HepG2 (cell line): ENCODE measurements around the gene ZNF282. TPM values are rescaled to one million over a fixed set of nuclear protein-coding genes. Genes with fewer than 3 reads are reported as not detected.
A peak's percentile ranks its signal among the peaks of the same experiment; 100 is the strongest.

Source experiments
- ESRRA ChIP-seq: sonication (generic); formaldehyde crosslinking; IDR thresholded peaks from 2 replicates; pipeline ENCODE4 v1.5.1; 2020; ENCODE audit warnings: mild to moderate bottlenecking, low read depth, missing genetic modification reagents
- KLF11 ChIP-seq: IDR thresholded peaks from 2 replicates; pipeline ENCODE4 v1.6.1; 2016; ENCODE audit warnings: missing compliant biosample characterization
- MTF2 ChIP-seq: sonication (generic); formaldehyde crosslinking; IDR thresholded peaks from 2 replicates; pipeline ENCODE4 v1.5.0; 2020; ENCODE audit warnings: missing genetic modification reagents, borderline replicate concordance
- MYC ChIP-seq: sonication (generic); formaldehyde crosslinking; IDR thresholded peaks from 2 replicates; pipeline ENCODE4 v1.9.0; 2021; ENCODE audit warnings: missing genetic modification reagents, borderline replicate concordance
- NONO ChIP-seq, 2 experiments: fragments of 450-650 bp in 1 of 2; sonication (generic) in 1 of 2; formaldehyde crosslinking in 1 of 2; IDR thresholded peaks in 1 of 2; conservative IDR thresholded peaks in 1 of 2; 2 replicates each; pipeline versions ENCODE4 v1.6.1 to v1.8.0; 2017 to 2022; ENCODE audit warnings: mild to moderate bottlenecking in 1 of 2, missing genetic modification reagents in 1 of 2, moderate library complexity in 1 of 2
- REL ChIP-seq: sonication (generic); formaldehyde crosslinking; conservative IDR thresholded peaks from 2 replicates; pipeline ENCODE4 v1.8.0; 2022; ENCODE audit warnings: mild to moderate bottlenecking, missing genetic modification reagents, moderate library complexity
- REXO4 ChIP-seq: sonication (generic); formaldehyde crosslinking; IDR thresholded peaks from 2 replicates; pipeline ENCODE4 v1.8.0; 2022; ENCODE audit warnings: missing genetic modification reagents, mild to moderate bottlenecking, borderline replicate concordance
- RFXAP ChIP-seq: sonication (generic); formaldehyde crosslinking; IDR thresholded peaks from 2 replicates; pipeline ENCODE4 v1.4.0; 2020; ENCODE audit warnings: missing genetic modification reagents, borderline replicate concordance
- SP2 ChIP-seq: sonication (generic); formaldehyde crosslinking; IDR thresholded peaks from 2 replicates; pipeline ENCODE4 v1.5.1; 2020; ENCODE audit warnings: mild to moderate bottlenecking, missing genetic modification reagents
- ZC3H4 ChIP-seq: sonication (generic); formaldehyde crosslinking; IDR thresholded peaks from 2 replicates; pipeline ENCODE4 v1.4.0; 2020; ENCODE audit warnings: missing genetic modification reagents, borderline replicate concordance
- ZFP36 ChIP-seq: fragments of 150-350 bp; IDR thresholded peaks from 2 replicates; pipeline ENCODE4 v1.6.1; 2018; ENCODE audit warnings: borderline replicate concordance, low read length, low read depth; ENCODE audit not compliant: partially characterized antibody
- polyA plus RNA-seq, 8 experiments: library from polyadenylated mRNA; depleted of rRNA in 3 of 8; stranded (reverse) in 7 of 8; unstranded in 1 of 8; fragments of >200 nt; fragmentation: Illumina TruSeq in 4 of 8; extraction: Trizol in 4 of 8; gene quantifications; 2 replicates each; pipeline versions ENCODE4 v1.2.1 to v1.2.3, GENCODE V29; 2011 to 2016; ENCODE audit warnings: low read depth in 4 of 8, missing spikeins in 1 of 8, mixed read lengths in 1 of 8; ENCODE audit not compliant: insufficient read depth in 1 of 8
- total RNA-seq, 5 experiments: library from RNA; depleted of rRNA; stranded (reverse); fragments of >200 nt; fragmentation: Illumina TruSeq; extraction: Trizol; gene quantifications; 2 replicates each; pipeline ENCODE4 v1.2.3, GENCODE V29; 2016; ENCODE audit warnings: low read depth in 1 of 5
- TF ChIP-seq, protein P1 (sequence below): IDR thresholded peaks from 2 replicates; pipeline ENCODE4 v1.6.1; 2016; ENCODE audit warnings: mild to moderate bottlenecking
- TF ChIP-seq, protein P2 (sequence below), 2 experiments: IDR thresholded peaks; 2 replicates each; pipeline ENCODE4 v1.6.1; 2011 to 2012; ENCODE audit warnings: low read length in 2 of 2, borderline replicate concordance in 1 of 2, low read depth in 1 of 2, mild to moderate bottlenecking in 1 of 2, moderate library complexity in 1 of 2
- TF ChIP-seq, protein P3 (sequence below): IDR thresholded peaks from 2 replicates; pipeline ENCODE4 v1.6.1; 2016; ENCODE audit warnings: missing biosample characterization, missing genetic modification reagents, low read depth
- TF ChIP-seq, protein P4 (sequence below): fragments of 450-650 bp; IDR thresholded peaks from 2 replicates; pipeline ENCODE4 v1.6.1; 2016
- TF ChIP-seq, protein P5 (sequence below): sonication (generic); formaldehyde crosslinking; IDR thresholded peaks from 2 replicates; pipeline ENCODE4 v1.4.0; 2020; ENCODE audit warnings: missing genetic modification reagents

Gene ZNF282
- total and polyA plus RNA-seq, 2 of the 13 experiments (the other 11 are each of a cell fraction or from before 2014, with no cell fraction given): 9.1 to 20.9 TPM

DNA sequence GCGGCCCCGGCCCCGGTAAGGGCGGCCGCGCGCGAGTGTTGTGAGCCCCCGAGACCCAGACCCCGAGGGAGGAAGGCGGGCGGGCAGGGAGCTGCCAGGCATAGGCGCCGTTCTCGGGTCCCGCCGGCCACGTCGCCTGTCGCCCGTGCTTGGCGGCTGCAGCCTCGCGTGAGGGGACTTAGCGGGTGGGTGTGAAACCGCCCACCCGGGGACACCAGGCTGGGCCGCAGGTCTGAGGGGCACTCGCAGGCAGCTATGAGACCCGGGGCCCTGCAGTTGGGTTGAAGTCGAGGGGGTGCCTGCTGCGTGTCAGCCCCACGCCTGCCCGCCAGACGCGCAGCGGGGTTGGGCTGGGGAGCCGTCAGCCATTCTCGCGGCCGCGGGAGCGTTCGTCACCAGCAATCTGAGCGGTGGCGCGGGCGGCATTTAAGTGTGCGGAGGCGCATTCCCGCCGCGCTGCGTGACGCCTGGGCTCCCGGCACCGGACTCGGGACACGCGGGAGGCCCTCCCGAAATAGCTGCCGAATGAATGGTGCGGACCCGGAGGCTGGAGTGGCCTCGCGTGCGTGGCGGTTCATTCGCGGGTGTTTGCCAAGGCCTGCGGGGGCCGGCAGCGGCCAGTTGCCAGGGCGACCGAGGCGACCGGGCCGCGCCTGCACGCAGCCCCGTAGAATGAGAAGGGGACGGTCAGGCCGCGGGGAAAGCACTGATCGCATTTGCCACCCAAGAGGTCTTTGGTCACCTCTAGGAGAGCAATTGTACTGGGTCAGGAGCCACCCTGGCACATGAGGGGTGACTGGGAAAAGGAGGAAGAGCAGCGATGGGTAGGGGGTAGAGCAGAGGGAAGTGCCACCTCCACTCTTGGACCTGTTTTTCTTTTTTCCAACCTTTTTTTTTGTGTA lies 47.3 kb upstream of the ZNF282 start (continued):
- TF ChIP-seq NONO (IDR thresholded peaks at IDR 0.05) (no peak), NONO (CRISPR knock-in tag; conservative IDR thresholded peaks at IDR 0.05) (no peak), ESRRA (peak; percentile 33; the same call in 1 of the 2 replicates), REXO4 (CRISPR knock-in tag) (no peak), REL (CRISPR knock-in tag) (no peak), MTF2 (CRISPR knock-in tag) (no peak; the same call in 1 of the 2 replicates), MYC (CRISPR knock-in tag) (peak; percentile 65; the same call in 1 of the 2 replicates), ZC3H4 (CRISPR knock-in tag) (no peak), KLF11 (CRISPR knock-in tag) (no peak), RFXAP (peak; percentile 12; the same call in 1 of the 2 replicates), ZFP36 (no peak), SP2 (CRISPR knock-in tag) (no peak)
- TF ChIP-seq, protein P1, sequence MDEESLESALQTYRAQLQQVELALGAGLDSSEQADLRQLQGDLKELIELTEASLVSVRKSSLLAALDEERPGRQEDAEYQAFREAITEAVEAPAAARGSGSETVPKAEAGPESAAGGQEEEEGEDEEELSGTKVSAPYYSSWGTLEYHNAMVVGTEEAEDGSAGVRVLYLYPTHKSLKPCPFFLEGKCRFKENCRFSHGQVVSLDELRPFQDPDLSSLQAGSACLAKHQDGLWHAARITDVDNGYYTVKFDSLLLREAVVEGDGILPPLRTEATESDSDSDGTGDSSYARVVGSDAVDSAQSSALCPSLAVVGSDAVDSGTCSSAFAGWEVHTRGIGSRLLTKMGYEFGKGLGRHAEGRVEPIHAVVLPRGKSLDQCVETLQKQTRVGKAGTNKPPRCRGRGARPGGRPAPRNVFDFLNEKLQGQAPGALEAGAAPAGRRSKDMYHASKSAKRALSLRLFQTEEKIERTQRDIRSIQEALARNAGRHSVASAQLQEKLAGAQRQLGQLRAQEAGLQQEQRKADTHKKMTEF (CRISPR knock-in tag): peak; percentile 49; the same call in 1 of the 2 replicates
- TF ChIP-seq, protein P2, sequence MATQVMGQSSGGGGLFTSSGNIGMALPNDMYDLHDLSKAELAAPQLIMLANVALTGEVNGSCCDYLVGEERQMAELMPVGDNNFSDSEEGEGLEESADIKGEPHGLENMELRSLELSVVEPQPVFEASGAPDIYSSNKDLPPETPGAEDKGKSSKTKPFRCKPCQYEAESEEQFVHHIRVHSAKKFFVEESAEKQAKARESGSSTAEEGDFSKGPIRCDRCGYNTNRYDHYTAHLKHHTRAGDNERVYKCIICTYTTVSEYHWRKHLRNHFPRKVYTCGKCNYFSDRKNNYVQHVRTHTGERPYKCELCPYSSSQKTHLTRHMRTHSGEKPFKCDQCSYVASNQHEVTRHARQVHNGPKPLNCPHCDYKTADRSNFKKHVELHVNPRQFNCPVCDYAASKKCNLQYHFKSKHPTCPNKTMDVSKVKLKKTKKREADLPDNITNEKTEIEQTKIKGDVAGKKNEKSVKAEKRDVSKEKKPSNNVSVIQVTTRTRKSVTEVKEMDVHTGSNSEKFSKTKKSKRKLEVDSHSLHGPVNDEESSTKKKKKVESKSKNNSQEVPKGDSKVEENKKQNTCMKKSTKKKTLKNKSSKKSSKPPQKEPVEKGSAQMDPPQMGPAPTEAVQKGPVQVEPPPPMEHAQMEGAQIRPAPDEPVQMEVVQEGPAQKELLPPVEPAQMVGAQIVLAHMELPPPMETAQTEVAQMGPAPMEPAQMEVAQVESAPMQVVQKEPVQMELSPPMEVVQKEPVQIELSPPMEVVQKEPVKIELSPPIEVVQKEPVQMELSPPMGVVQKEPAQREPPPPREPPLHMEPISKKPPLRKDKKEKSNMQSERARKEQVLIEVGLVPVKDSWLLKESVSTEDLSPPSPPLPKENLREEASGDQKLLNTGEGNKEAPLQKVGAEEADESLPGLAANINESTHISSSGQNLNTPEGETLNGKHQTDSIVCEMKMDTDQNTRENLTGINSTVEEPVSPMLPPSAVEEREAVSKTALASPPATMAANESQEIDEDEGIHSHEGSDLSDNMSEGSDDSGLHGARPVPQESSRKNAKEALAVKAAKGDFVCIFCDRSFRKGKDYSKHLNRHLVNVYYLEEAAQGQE (IDR thresholded peaks at IDR 0.05; ENCODE audit: borderline replicate concordance in 1 of 2, low read depth in 1 of 2, low read length in 2 of 2): no peak
- TF ChIP-seq, protein P3, sequence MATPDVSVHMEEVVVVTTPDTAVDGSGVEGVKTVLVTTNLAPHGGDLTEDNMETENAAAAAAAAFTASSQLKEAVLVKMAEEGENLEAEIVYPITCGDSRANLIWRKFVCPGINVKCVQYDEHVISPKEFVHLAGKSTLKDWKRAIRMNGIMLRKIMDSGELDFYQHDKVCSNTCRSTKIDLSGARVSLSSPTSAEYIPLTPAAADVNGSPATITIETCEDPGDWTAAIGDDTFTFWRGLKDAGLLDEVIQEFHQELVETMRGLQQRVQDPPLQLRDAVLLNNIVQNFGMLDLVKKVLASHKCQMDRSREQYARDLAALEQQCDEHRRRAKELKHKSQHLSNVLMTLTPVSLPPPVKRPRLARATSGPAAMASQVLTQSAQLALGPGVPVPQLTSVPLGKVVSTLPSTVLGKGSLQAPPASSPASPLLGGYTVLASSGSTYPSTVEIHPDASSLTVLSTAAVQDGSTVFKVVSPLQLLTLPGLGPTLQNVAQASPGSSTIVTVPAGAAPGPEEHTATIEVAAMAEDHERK: no peak
- TF ChIP-seq, protein P4, sequence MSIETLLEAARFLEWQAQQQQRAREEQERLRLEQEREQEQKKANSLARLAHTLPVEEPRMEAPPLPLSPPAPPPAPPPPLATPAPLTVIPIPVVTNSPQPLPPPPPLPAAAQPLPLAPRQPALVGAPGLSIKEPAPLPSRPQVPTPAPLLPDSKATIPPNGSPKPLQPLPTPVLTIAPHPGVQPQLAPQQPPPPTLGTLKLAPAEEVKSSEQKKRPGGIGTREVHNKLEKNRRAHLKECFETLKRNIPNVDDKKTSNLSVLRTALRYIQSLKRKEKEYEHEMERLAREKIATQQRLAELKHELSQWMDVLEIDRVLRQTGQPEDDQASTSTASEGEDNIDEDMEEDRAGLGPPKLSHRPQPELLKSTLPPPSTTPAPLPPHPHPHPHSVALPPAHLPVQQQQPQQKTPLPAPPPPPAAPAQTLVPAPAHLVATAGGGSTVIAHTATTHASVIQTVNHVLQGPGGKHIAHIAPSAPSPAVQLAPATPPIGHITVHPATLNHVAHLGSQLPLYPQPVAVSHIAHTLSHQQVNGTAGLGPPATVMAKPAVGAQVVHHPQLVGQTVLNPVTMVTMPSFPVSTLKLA: no peak
- TF ChIP-seq, protein P5, sequence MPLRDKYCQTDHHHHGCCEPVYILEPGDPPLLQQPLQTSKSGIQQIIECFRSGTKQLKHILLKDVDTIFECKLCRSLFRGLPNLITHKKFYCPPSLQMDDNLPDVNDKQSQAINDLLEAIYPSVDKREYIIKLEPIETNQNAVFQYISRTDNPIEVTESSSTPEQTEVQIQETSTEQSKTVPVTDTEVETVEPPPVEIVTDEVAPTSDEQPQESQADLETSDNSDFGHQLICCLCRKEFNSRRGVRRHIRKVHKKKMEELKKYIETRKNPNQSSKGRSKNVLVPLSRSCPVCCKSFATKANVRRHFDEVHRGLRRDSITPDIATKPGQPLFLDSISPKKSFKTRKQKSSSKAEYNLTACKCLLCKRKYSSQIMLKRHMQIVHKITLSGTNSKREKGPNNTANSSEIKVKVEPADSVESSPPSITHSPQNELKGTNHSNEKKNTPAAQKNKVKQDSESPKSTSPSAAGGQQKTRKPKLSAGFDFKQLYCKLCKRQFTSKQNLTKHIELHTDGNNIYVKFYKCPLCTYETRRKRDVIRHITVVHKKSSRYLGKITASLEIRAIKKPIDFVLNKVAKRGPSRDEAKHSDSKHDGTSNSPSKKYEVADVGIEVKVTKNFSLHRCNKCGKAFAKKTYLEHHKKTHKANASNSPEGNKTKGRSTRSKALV (CRISPR knock-in tag): peak; percentile 80
